ENCODE data around the gene CD1E. TPM values are rescaled to one million over a fixed set of nuclear protein-coding genes. Genes with fewer than 3 reads are reported as not detected.

Gene CD1E
- total and polyA plus RNA-seq, 2 of the 4 experiments (the other 2 are of a cell fraction) = not detected

GRCh38 chr1:158357441-158357840 is 3.7 kb downstream of the CD1E start:
- no peak overlapping the region for H3K23ac ChIP-seq (ENCODE audit: low read depth, low read length)
- no peaks in the 10 kb centered on the region for H3K79me1 ChIP-seq (ENCODE audit: low read depth in 1 of 2, low read length in 2 of 2)
- H4K5ac ChIP-seq (ENCODE audit: low read depth, low read length) = no peak overlapping the region
- no peak overlapping the region for H2BK15ac ChIP-seq (ENCODE audit: low read depth, low read length)
- no peak for TF ChIP-seq MAZ (IDR thresholded peaks at IDR 0.05; ENCODE audit: borderline replicate concordance, low read depth, low read length)
- TF ChIP-seq, protein P1, sequence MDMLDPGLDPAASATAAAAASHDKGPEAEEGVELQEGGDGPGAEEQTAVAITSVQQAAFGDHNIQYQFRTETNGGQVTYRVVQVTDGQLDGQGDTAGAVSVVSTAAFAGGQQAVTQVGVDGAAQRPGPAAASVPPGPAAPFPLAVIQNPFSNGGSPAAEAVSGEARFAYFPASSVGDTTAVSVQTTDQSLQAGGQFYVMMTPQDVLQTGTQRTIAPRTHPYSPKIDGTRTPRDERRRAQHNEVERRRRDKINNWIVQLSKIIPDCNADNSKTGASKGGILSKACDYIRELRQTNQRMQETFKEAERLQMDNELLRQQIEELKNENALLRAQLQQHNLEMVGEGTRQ (IDR thresholded peaks at IDR 0.05; ENCODE audit: low read depth, low read length) = no peak
- TF ChIP-seq RFX5 (IDR thresholded peaks at IDR 0.05; ENCODE audit: low read depth, low read length) = no peak
- no peak for TF ChIP-seq BHLHE40 (IDR thresholded peaks at IDR 0.05; ENCODE audit: low read depth, low read length)
- TF ChIP-seq, protein P2, sequence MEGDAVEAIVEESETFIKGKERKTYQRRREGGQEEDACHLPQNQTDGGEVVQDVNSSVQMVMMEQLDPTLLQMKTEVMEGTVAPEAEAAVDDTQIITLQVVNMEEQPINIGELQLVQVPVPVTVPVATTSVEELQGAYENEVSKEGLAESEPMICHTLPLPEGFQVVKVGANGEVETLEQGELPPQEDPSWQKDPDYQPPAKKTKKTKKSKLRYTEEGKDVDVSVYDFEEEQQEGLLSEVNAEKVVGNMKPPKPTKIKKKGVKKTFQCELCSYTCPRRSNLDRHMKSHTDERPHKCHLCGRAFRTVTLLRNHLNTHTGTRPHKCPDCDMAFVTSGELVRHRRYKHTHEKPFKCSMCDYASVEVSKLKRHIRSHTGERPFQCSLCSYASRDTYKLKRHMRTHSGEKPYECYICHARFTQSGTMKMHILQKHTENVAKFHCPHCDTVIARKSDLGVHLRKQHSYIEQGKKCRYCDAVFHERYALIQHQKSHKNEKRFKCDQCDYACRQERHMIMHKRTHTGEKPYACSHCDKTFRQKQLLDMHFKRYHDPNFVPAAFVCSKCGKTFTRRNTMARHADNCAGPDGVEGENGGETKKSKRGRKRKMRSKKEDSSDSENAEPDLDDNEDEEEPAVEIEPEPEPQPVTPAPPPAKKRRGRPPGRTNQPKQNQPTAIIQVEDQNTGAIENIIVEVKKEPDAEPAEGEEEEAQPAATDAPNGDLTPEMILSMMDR (conservative IDR thresholded peaks at IDR 0.05; ENCODE audit: low read depth, low read length) = no peak
- TF ChIP-seq CEBPB (IDR thresholded peaks at IDR 0.05; ENCODE audit: low read depth, low read length) = no peak
- no peak for TF ChIP-seq CHD1 (IDR thresholded peaks at IDR 0.05; ENCODE audit: low read depth, low read length)
- no peak for TF ChIP-seq SMC3 (IDR thresholded peaks at IDR 0.05; ENCODE audit: low read depth, low read length)
- no peak for TF ChIP-seq FOS (IDR thresholded peaks at IDR 0.05; ENCODE audit: low read depth, low read length)
- TF ChIP-seq, protein P3, sequence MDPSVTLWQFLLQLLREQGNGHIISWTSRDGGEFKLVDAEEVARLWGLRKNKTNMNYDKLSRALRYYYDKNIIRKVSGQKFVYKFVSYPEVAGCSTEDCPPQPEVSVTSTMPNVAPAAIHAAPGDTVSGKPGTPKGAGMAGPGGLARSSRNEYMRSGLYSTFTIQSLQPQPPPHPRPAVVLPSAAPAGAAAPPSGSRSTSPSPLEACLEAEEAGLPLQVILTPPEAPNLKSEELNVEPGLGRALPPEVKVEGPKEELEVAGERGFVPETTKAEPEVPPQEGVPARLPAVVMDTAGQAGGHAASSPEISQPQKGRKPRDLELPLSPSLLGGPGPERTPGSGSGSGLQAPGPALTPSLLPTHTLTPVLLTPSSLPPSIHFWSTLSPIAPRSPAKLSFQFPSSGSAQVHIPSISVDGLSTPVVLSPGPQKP (IDR thresholded peaks at IDR 0.05; ENCODE audit: borderline replicate concordance, low read depth, low read length) = no peak
- no peak for TF ChIP-seq NFE2L2 (IDR thresholded peaks at IDR 0.05; ENCODE audit: low read depth, low read length)
- TF ChIP-seq POLR2A (IDR thresholded peaks at IDR 0.05; ENCODE audit: low read depth, low read length) = no peak
- no peak for TF ChIP-seq RAD21 (IDR thresholded peaks at IDR 0.05; ENCODE audit: low read length)
- no peak for TF ChIP-seq MXI1 (IDR thresholded peaks at IDR 0.05; ENCODE audit: borderline replicate concordance, low read depth, low read length)
- TF ChIP-seq MAFK (IDR thresholded peaks at IDR 0.05; ENCODE audit: low read depth, low read length) = no peak
- H2AK9ac ChIP-seq (replicated peaks; ENCODE audit: low read depth, low read length, poor library complexity) = no peak overlapping the region
- H3K56ac ChIP-seq (ENCODE audit: extremely low read depth, insufficient read depth, low read length) = no peak overlapping the region
- H3K4me3 ChIP-seq (ENCODE audit: insufficient read depth, low read depth, low read length) = no peak overlapping the region
- H4K8ac ChIP-seq (ENCODE audit: low read depth in 2 of 2, low read length in 2 of 2) = no peak overlapping the region
- in situ Hi-C loops (cut with MboI; ENCODE audit: low sequenced_read_pairs) = no loop called here
- H3K9me3 ChIP-seq (ENCODE audit: control insufficient read depth, insufficient read depth, low read length) = no peaks in the 10 kb centered on the region; the same call in 1 of the 2 replicates
- H4K91ac ChIP-seq (ENCODE audit: insufficient read depth, low read depth, low read length) = no peak overlapping the region
- no peak overlapping the region for H3K9ac ChIP-seq (ENCODE audit: low read depth, low read length)
- intact Hi-C loops (cut with micrococcal nuclease) = no loop called here
- H3K4ac ChIP-seq (ENCODE audit: low read depth, low read length) = no peak overlapping the region
- dilution Hi-C loops (cut with HindIII; ENCODE audit: low sequenced_read_pairs, unreplicated experiment) = no loop called here
- CTCF ChIA-PET = no interaction called here
- no peaks in the 10 kb centered on the region for H3K36me3 ChIP-seq (ENCODE audit: control insufficient read depth, insufficient read depth, low read length)
- no peak overlapping the region for H2BK5ac ChIP-seq (ENCODE audit: low read depth, low read length, poor library complexity, severe bottlenecking)
- H3K27ac ChIP-seq (ENCODE audit: insufficient read depth, low read length) = no peak overlapping the region
- POLR2A ChIA-PET (ENCODE audit: unreplicated experiment) = no interaction called here
- H3K27me3 ChIP-seq (ENCODE audit: control insufficient read depth, insufficient read depth, low read length) = no peaks in the 10 kb centered on the region
- WGBS, 2 experiments (ENCODE audit: extremely low coverage in 2 of 2, insufficient read length in 1 of 2) = no CpG with 5 or more reads among the region's 1 CpG
- no peak overlapping the region for H3K14ac ChIP-seq (replicated peaks; ENCODE audit: low read depth, low read length)
- H3K4me1 ChIP-seq (ENCODE audit: control insufficient read depth, insufficient read depth, low read length) = no peaks in the 10 kb centered on the region
- ATAC-seq (ENCODE audit: low read depth) = no peak
- no peaks in the 10 kb centered on the region for H4K20me1 ChIP-seq (ENCODE audit: insufficient read depth, low read length)
- no peaks in the 10 kb centered on the region for H3K9me1 ChIP-seq (ENCODE audit: insufficient read depth, low read length)
- H2BK20ac ChIP-seq (ENCODE audit: low read depth, low read length) = no peak overlapping the region
- H2AK5ac ChIP-seq (ENCODE audit: low read depth, low read length) = no peak overlapping the region
- no TSS peak for BruUV-seq (replicated peaks)
- H3K18ac ChIP-seq (ENCODE audit: low read depth, low read length) = no peak overlapping the region
- no peak for DNase-seq
- no peak overlapping the region for H2BK120ac ChIP-seq (ENCODE audit: low read depth, low read length)
- no peak overlapping the region for H3K4me2 ChIP-seq (ENCODE audit: low read depth, low read length)
- no peak overlapping the region for H2AFZ ChIP-seq (replicated peaks; ENCODE audit: low read length, poor library complexity)

All from IMR-90 (cell line).